ENCODE results near the gene SEMA4D.

SEMA4D gene

DNA sequence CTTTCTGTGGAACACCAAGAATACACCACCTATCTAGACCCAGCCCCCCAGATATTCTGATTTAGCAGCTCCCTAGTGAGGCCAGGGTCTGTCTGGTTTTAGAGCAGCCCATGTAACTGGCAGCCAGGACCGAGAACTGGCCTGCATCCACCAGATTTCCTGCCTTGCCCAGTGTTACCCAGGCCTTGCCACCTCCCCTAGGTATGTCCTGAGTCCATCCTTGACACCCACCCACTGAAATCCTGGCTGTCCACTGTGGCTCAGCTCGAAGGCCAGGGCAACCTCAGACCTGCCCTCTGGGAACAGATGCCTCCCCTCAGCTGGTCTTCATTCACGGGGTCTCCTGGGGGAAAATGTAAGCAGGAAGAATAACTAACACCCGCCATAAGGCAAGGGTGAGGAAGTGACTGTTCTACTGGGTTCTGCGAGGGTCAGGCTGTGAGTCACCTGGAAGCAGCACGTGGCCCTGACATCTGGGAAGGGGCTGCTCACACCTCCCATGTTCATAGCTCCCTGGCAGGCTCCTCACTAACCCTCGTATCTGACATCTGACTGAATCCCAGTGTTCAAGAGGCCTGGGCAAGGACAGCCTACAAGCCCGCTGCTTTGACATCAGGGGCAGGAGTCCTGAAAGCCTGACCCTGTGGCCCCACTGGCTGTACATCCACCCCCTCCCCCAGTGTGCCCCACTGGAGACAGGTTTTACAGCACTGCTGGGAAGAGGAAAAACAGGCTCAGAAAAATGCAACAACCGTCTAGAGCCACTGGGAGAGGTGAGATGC lies 72.7 kb downstream of the SEMA4D start:
- FAIRE-seq, result no peak

DNA sequence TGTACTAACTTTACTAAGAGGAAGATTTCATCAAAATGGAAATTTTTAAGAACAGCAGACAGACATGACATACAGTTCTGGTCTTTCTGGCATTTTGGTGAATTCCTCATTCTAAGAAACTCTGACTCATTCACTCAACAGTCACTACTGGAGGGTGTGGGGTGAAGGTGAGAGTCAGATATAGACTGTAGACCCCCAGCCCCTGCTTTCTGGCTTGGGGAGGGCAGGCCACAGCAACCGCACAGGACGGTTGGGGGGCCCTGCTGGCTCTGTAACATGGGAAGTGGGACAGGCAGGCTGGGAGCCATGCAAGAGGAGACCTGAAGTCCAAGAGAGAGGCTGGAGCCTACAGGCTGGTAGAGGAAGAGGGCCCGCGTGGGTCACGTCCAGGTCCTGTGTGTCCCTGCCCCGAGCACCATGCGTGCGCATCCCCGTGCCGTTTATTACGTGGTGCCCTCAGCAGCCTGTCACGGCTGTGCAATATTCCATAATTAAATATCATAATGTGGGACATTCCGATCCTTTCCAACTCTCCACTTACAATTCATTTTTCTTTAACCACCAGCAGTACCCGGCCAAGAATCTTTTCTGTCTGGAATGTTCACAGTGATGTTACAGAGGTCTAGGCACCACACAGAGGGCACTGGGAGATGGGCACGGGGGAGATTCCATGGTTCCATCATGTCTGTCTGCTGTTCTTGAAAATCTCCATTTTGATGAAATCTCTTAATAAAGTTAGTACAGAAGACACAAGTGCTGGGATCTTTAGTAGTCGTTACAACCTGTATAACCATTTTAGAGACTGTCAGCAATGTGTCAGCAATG lies 75.5 kb downstream of the SEMA4D start:
- no peak for FAIRE-seq

GRCh38 chr9:89421595-89421994 lies 76.3 kb downstream of the SEMA4D start:
- no peak for FAIRE-seq

DNA sequence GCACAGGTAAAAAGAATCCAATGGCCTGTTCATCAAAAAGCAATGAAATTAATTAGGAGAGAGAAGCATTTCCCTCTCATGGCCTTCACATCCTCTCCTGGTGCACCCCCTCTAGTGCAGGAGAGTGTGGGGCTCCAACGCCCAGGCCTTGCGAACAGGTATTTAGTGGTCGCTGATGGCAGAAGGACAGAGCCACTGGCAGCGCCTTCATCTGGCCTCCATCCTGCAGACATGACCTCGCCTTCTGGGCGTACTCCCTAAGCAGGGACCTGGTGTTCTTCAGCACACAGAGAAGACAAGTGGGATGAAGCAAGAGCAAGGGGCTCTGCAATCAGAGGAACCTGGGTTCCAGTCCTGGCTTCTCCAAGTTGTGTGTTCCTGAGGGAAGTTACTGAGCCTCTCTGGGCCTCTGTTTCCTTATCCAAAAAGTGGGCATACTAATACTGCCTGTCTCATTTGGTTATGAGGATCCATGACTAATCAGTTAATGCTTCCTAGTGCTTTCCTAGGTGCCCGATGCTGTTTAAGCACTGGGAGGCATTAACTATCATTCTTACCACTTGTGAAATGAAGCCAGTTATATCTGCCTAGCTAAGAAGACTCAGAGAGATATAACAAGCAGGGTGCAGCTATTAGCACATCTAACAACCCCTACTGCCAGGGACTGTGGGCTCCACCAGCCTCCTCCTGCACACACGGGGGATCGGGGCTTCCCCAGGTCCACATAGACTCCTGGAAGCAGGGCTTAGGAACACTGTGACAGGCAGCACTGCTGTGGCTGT lies 77.3 kb downstream of the SEMA4D start:
- FAIRE-seq, result no peak

DNA sequence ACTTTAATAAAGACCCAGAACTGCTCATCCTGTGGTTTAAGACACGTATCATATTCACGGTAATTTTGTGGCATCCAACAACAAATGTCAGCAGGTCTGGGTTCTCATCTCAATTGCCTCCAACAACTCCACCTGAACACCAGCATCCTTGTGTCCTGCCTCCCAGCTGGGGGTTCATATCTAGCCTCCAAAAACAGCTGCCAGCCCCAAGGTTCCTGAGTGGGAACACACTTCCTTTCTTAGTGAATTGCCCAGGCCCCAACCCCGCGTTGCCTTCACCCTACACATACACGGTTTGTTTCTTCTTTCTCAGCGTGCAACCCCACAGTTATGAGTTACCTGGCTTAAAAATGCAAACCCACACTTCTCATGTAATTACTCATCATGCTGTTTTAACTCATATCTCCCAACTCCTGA lies 77.9 kb downstream of the SEMA4D start:
- no peak for FAIRE-seq

DNA sequence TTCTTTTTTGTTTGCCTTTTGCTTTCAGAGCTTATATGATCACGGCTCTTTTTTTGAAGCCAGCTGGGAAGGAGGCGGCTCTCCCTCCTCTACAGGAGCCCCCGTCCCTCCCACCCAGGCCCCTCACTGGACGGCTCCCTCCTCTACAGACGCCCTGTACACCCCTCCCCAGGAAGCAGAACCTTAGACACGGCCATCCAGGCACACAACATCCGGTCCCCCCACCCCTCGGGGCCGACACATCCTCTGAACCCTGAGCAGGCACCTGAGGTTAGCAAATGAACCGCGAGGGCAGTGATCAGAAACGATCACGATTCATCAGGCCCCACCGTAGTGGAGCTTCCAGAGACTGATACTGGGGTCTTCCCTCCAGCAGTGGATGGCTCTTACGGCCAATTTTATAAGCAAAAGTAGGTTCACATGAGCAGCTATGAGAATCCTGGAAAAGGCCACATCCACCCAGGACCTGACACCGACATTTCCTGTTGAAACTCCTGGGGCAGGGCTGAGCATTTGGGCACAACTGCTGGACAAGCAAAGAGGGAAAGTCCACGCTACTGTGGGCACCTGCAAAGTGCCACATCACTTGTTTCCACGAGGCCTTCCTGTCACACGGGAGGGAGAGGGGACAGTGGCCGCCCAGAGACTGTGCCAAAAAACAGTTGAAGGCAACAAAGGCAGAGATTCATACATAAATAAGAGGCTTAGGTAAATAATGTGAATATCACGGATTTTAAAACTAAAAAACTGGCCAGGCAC lies 78.9 kb downstream of the SEMA4D start:
- no peak for FAIRE-seq

DNA sequence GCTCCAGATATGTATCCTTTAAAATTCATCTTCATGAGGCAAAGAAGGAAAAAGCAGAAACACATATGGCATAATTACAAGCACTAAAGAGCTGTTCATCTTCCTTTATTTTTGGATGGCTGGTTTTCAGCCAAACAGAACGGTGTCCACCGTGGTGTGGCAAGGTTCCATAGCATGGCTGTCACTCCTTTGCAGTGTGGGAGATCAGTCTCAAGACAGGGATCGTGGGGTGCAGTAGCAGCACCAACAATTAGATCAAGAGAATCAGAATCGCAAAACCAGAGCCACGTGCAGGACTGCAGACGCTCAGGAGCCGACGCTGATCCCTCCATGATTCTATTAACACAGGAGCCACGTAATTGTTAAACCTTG lies 79.5 kb downstream of the SEMA4D start:
- FAIRE-seq, result no peak

- no peak for FAIRE-seq
Measured at GRCh38 chr9:89417832-89418473, 80.0 kb downstream of the SEMA4D start.

DNA sequence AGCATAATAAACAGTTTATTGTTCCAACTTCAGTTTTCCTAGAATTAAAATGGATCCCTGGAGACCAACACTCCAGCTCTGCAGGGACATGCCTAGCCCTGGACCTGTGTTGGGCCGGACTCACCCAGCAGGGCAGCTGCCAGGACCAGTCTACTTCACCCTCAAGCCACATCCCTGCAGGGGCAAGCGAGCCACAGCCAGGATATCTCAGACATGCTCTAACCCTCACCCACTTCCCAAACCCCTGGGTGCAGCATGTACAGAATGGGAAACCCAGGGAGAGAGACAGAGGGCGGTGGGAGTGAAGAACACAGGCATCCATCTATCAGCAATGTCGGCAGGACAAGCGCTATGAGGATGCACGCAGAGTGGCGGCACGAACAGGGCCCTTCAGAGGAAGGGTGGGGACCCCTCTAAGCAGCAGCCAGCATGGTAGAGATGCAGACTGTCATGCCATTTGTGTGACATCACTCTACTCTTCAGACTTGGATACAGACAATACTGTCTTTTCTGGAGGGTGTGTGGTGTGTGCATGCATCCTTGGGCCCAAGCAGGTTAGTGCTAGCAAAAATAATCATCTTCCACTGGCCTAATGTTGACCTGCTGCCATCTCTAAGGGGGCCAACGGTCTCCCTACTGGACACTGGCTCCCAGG lies 83.1 kb downstream of the SEMA4D start:
- FAIRE-seq, result no peak

DNA sequence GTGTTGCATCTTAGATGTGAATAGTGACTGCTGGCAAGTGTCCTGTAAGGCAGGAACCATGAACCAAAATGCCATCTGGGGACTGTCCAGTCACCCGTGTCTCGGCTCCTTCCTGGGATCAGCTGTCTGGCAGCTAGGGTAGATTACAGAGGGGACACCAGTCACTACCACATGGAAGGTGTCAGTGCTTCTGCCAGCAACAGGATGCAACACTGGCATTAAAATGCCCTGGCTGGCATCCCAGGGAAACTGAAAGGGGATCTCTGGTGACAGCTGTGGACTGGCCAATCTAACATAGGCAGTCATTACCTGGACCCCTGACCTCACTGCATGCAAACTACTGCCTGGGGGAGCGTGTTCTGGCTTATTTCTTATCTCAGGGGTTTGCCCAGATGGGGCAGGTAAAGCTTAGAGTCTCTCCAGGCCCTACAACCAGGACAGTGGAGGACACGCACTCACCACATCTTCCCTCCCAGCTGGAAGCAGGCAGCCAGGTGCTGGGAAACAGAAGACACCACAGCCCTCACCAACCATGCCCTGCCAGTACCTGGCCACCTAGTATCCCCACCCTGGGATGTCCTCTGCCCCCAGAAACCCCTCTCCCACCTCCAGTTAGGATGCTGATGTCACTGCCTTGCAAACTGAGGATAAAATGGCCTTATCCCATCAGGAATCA lies 83.8 kb downstream of the SEMA4D start:
- no peak for FAIRE-seq

GRCh38 chr9:89412951-89413350 lies 85.0 kb downstream of the SEMA4D start:
- FAIRE-seq, result no peak

GRCh38 chr9:89412541-89412940 lies 85.4 kb downstream of the SEMA4D start:
- no peak for FAIRE-seq

GRCh38 chr9:89411759-89412158 lies 86.2 kb downstream of the SEMA4D start:
- FAIRE-seq, result no peak

DNA sequence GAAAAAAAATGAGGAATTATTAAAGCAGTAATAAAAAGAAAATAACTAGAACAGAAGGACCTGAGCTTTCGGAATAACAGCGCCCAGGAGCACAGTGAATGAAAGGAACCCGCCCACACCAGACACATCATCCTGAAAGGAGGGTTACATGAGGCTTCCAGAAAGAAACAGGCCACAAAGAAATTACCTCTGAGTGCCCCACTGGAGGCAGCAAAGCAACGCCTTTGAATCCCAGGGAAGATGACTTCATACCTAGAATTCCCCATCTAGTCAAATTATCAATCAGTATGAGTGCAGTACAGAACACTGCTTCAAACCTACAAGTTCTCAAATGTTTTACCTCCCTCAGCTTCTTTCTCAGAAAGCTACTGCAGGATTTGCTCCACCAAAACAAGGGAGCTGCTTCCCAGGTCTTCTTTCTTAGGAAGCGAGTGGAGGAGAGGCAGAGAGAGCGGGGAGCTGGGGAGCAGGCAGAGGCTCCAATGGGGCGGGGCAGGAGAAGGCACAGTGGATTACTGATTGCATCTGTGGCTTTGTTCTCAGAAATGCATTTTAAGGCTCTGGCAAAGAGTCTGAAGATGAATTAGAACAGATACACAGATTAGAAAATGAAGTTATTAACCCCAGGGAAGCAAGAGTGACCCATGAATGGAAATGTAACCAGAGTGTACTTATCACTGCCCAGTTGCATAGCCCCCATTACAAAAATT lies 87.1 kb downstream of the SEMA4D start:
- no peak for FAIRE-seq

GRCh38 chr9:89410022-89410421 lies 87.9 kb downstream of the SEMA4D start:
- no peak for FAIRE-seq

GRCh38 chr9:89409466-89409865 lies 88.4 kb downstream of the SEMA4D start:
- FAIRE-seq, result no peak

GRCh38 chr9:89408628-89409101 lies 89.2 kb downstream of the SEMA4D start:
- no peak for FAIRE-seq

GRCh38 chr9:89407070-89407469 lies 90.8 kb downstream of the SEMA4D start:
- FAIRE-seq, result no peak

- FAIRE-seq, result no peak
Measured at GRCh38 chr9:89405826-89406225, 92.1 kb downstream of the SEMA4D start.

DNA sequence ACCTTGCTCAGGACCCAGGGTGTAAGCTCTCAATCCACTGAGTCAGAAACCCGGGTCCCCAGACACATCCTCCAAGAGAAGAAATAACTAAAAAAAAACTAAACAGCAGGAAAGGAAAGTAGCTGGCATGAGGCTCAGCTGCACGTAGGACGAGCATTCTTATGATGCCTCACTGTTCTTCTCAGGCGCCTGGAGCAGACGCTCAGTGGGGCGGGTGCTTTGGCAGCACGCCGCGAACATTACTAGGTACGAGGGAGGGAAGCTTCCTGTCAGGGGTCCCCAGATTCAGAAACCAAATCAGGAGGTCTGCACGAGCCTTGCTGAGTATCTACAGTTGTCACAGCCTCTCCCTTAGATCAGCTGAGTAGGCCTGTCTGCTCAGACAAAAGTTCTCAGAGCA lies 93.8 kb downstream of the SEMA4D start:
- FAIRE-seq, result no peak
